ENCODE data around the gene RPS6KC1. TPM values are rescaled to one million over a fixed set of nuclear protein-coding genes. Genes with fewer than 3 reads are reported as not detected.
"Not testable (repeated sequence)": the region's sequence is repeated elsewhere in the genome, so short reads cannot be mapped to it uniquely, and the experiment has no call there.

RPS6KC1 gene
- total RNA-seq, 3 donors from 2014 or later (not counting 1 experiment from before 2014, with no cell fraction given) = 19.6 to 32.7 (median 24.1) TPM

GRCh38 chr1:213111502-213111901 lies 60.5 kb downstream of the RPS6KC1 start:
- Histone ChIP-seq H3K4me1 (ENCODE audit: control insufficient read depth, insufficient read depth, low read length) (peaks cover 3% of the 10 kb centered on the region), H3K27me3 (ENCODE audit: control insufficient read depth, insufficient read depth, low read length) (no peaks in the 10 kb centered on the region), H3K4me3 (ENCODE audit: low read length) (no peak overlapping the region), H3K27ac (ENCODE audit: low read length) (no peak overlapping the region), H3K36me3 (ENCODE audit: control insufficient read depth, insufficient read depth, low read length) (peaks cover 2% of the 10 kb centered on the region), H3K9me3 (ENCODE audit: control insufficient read depth, insufficient read depth, low read length) (no peaks in the 10 kb centered on the region)
- intact Hi-C loops (cut with micrococcal nuclease) = no loop called here
- no peak for DNase-seq
- H3K27me3 Mint-ChIP-seq (ENCODE audit: low read depth in 2 of 2) = no peaks in the 10 kb centered on the region
- no peak for TF ChIP-seq CTCF (IDR thresholded peaks at IDR 0.05)
- no CpG with 5 or more reads among the region's 2 CpGs for WGBS (ENCODE audit: insufficient coverage)
- no peak overlapping the region for H3K27ac Mint-ChIP-seq
- H3K36me3 Mint-ChIP-seq = no peaks in the 10 kb centered on the region
- no peaks in the 10 kb centered on the region for H3K9me3 Mint-ChIP-seq
- no peak overlapping the region for H3K4me3 Mint-ChIP-seq
- peaks cover 19 to 20% of the 10 kb centered on the region in 2 donors for H3K4me1 Mint-ChIP-seq
- no peak for ATAC-seq

GRCh38 chr1:213112723-213113122 lies 61.7 kb downstream of the RPS6KC1 start:
- DNase-seq; H3K4me1 ChIP-seq (ENCODE audit: control insufficient read depth, insufficient read depth, low read length); intact Hi-C loops (cut with micrococcal nuclease); H3K9me3 ChIP-seq (ENCODE audit: control insufficient read depth, insufficient read depth, low read length); ATAC-seq; H3K9me3 Mint-ChIP-seq; H3K36me3 ChIP-seq (ENCODE audit: control insufficient read depth, insufficient read depth, low read length); H3K27ac Mint-ChIP-seq; H3K27ac ChIP-seq (ENCODE audit: low read length); H3K27me3 Mint-ChIP-seq (ENCODE audit: low read depth in 2 of 2); H3K27me3 ChIP-seq (ENCODE audit: control insufficient read depth, insufficient read depth, low read length); H3K4me3 Mint-ChIP-seq; H3K4me3 ChIP-seq (ENCODE audit: low read length); H3K36me3 Mint-ChIP-seq: not testable (repeated sequence)
- WGBS (ENCODE audit: insufficient coverage) = 100% methylated on average over 3 of the region's 3 CpGs
- peaks cover 20 to 26% of the 10 kb centered on the region in 2 donors for H3K4me1 Mint-ChIP-seq

DNA sequence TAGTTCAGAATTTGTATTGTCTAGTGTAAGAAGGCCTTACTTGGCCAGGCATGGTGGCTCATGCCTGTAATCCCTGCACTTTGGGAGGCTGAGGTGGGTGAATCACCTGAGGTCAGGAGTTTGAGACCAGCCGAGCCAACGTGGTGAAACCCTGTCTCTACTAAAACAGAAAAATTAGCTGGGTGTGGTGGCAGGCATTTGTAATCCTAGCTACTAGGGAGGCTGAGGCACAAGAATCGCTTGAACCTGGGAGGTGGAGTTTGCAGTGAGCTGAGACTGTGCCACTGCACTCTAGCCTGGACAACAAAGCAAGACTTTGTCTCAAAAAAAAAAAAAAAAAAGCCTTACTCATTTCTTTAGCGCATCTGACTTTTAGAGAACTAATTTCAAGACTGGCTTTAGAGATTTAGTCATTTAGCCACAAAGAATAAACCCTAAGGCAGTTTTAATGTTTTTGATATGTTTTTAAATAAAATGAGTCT lies 66.7 kb downstream of the RPS6KC1 start:
- H3K4me3 ChIP-seq (ENCODE audit: low read length); H3K4me1 ChIP-seq (ENCODE audit: control insufficient read depth, insufficient read depth, low read length); intact Hi-C loops (cut with micrococcal nuclease); H3K27ac ChIP-seq (ENCODE audit: low read length); H3K27me3 Mint-ChIP-seq (ENCODE audit: low read depth in 2 of 2); H3K9me3 ChIP-seq (ENCODE audit: control insufficient read depth, insufficient read depth, low read length); ATAC-seq; H3K36me3 Mint-ChIP-seq; DNase-seq; H3K4me3 Mint-ChIP-seq; H3K27ac Mint-ChIP-seq; H3K9me3 Mint-ChIP-seq; H3K27me3 ChIP-seq (ENCODE audit: control insufficient read depth, insufficient read depth, low read length); H3K36me3 ChIP-seq (ENCODE audit: control insufficient read depth, insufficient read depth, low read length): not testable (repeated sequence)
- H3K4me1 Mint-ChIP-seq = peaks cover 10 to 13% of the 10 kb centered on the region in 2 donors
- WGBS (ENCODE audit: insufficient coverage) = 76% methylated on average over 3 of the region's 4 CpGs

- no CpG with 5 or more reads among the region's 2 CpGs for WGBS (ENCODE audit: insufficient coverage)
- ATAC-seq = no peak
Observed at GRCh38 chr1:213119794-213120193, 68.8 kb downstream of the RPS6KC1 start.

More at GRCh38 chr1:213119794-213120193, 68.8 kb downstream of the RPS6KC1 start:
- no peaks in the 10 kb centered on the region for H3K36me3 ChIP-seq (ENCODE audit: control insufficient read depth, insufficient read depth, low read length)
- no peak overlapping the region for H3K4me3 ChIP-seq (ENCODE audit: low read length)
- H3K4me3 Mint-ChIP-seq = no peak overlapping the region
- H3K27ac Mint-ChIP-seq = no peak overlapping the region
- no peaks in the 10 kb centered on the region for H3K27me3 Mint-ChIP-seq (ENCODE audit: low read depth in 2 of 2)
- intact Hi-C loops (cut with micrococcal nuclease) = loop anchor here (5.0 kb wide), 1 partner anchor 1213 kb away; no protein-coding TSS in a partner anchor
- no peaks in the 10 kb centered on the region for H3K9me3 ChIP-seq (ENCODE audit: control insufficient read depth, insufficient read depth, low read length)
- H3K36me3 Mint-ChIP-seq = no peaks in the 10 kb centered on the region
- H3K9me3 Mint-ChIP-seq = no peaks in the 10 kb centered on the region
- no peaks in the 10 kb centered on the region for H3K27me3 ChIP-seq (ENCODE audit: control insufficient read depth, insufficient read depth, low read length)
- no peak overlapping the region for H3K27ac ChIP-seq (ENCODE audit: low read length)
- peaks cover 10 to 13% of the 10 kb centered on the region in 2 donors for H3K4me1 Mint-ChIP-seq
- no peak for TF ChIP-seq CTCF (IDR thresholded peaks at IDR 0.05)
- H3K4me1 ChIP-seq (ENCODE audit: control insufficient read depth, insufficient read depth, low read length) = no peaks in the 10 kb centered on the region
- DNase-seq = no peak

All from natural killer cell (primary cell).